HG03280 (cell line): ENCODE results near the gene CDK3.
"Not testable (repeated sequence)": the region's sequence is repeated elsewhere in the genome, so short reads cannot be mapped to it uniquely, and the experiment has no call there.

ENCODE experiments used
- ATAC-seq: cut with Tn5 transposase; IDR thresholded peaks from one replicate; pipeline ENCODE4 v1.9.1; 2021; ENCODE audit warnings: mild to moderate bottlenecking, moderate library complexity; ENCODE audit not compliant: unreplicated experiment

CDK3 gene

GRCh38 chr17:76036497-76037261 is 36.0 kb downstream of the CDK3 start:
- ATAC-seq = no peak

GRCh38 chr17:76038050-76038449 is 37.4 kb downstream of the CDK3 start:
- no peak for ATAC-seq

GRCh38 chr17:76039121-76039520 is 38.5 kb downstream of the CDK3 start:
- ATAC-seq = no peak

GRCh38 chr17:76040376-76040775 is 39.7 kb downstream of the CDK3 start:
- no peak for ATAC-seq

- not testable (repeated sequence) for ATAC-seq
These were observed 42.2 kb downstream of the CDK3 start for GRCh38 chr17:76042868-76043267.

- ATAC-seq = not testable (repeated sequence)
These were observed 43.9 kb downstream of the CDK3 start for GRCh38 chr17:76044475-76045007.

- ATAC-seq = no peak
These were observed 45.4 kb downstream of the CDK3 start for GRCh38 chr17:76046064-76046463.

GRCh38 chr17:76048025-76048605 is 47.5 kb downstream of the CDK3 start:
- no peak for ATAC-seq

GRCh38 chr17:76048711-76049110 is 48.1 kb downstream of the CDK3 start:
- no peak for ATAC-seq

- ATAC-seq = no peak
These were observed 48.6 kb downstream of the CDK3 start for GRCh38 chr17:76049239-76049638.

GRCh38 chr17:76049836-76050537 is 49.3 kb downstream of the CDK3 start:
- ATAC-seq = no peak

GRCh38 chr17:76050538-76051467 is 50.1 kb downstream of the CDK3 start:
- ATAC-seq = no peak

- no peak for ATAC-seq
These were observed 50.9 kb downstream of the CDK3 start for GRCh38 chr17:76051561-76051960.

- ATAC-seq = no peak
These were observed 52.8 kb downstream of the CDK3 start for GRCh38 chr17:76053246-76054111.

GRCh38 chr17:76054112-76054476 is 53.4 kb downstream of the CDK3 start:
- no peak for ATAC-seq
